MCF 10A (cell line): ENCODE data around the gene INF2. TPM values are rescaled to one million over a fixed set of nuclear protein-coding genes. Genes with fewer than 3 reads are reported as not detected.

Experiments used
- BruUV-seq: library from RNA; stranded (reverse); fragments of 400-500 nt; replicated peaks from 2 replicates; lab custom pipeline; 2021; lab: Mats Ljungman, UMichigan
- CTCF ChIA-PET: fragments of 300-600 bp; sonication (Branson Sonifier 250); formaldehyde crosslinking; extraction: SDS; loops from one replicate; lab custom pipeline; 2021; ENCODE audit warnings: antibody characterized with exemption, inconsistent platforms; lab: Yijun Ruan, JAX
- POLR2A ChIA-PET: fragments of 300-600, 350-650 bp; sonication (Branson Sonifier 250); formaldehyde crosslinking; extraction: SDS; loops from one replicate; lab custom pipeline; 2020; ENCODE audit warnings: antibody characterized with exemption, inconsistent platforms; lab: Yijun Ruan, JAX
- DNase-seq: peaks from one replicate; pipeline ENCODE4 v3.0.0-alpha.2; 2018; ENCODE audit not compliant: unreplicated experiment
- H3K27ac Mint-ChIP-seq: one replicate; pipeline ENCODE4 v1.8.0; 2022; ENCODE audit warnings: mild to moderate bottlenecking, low read depth, mixed read lengths; ENCODE audit not compliant: unreplicated experiment
- H3K27me3 Mint-ChIP-seq: one replicate; pipeline ENCODE4 v1.8.0; 2022; ENCODE audit warnings: mixed read lengths; ENCODE audit not compliant: insufficient read depth, unreplicated experiment
- H3K36me3 Mint-ChIP-seq: one replicate; pipeline ENCODE4 v1.8.0; 2022; ENCODE audit warnings: mild to moderate bottlenecking, moderate library complexity, mixed read lengths; ENCODE audit not compliant: insufficient read depth, unreplicated experiment
- H3K4me1 Mint-ChIP-seq: one replicate; pipeline ENCODE4 v1.8.0; 2022; ENCODE audit warnings: mixed read lengths; ENCODE audit not compliant: insufficient read depth, unreplicated experiment
- H3K4me3 Mint-ChIP-seq: one replicate; pipeline ENCODE4 v1.8.0; 2022; ENCODE audit warnings: mild to moderate bottlenecking, moderate library complexity, mixed read lengths; ENCODE audit not compliant: unreplicated experiment
- H3K9me3 Mint-ChIP-seq: one replicate; pipeline ENCODE4 v1.8.0; 2022; ENCODE audit warnings: mixed read lengths; ENCODE audit not compliant: unreplicated experiment
- CTCF ChIP-seq: fragments of 200-600 bp; IDR thresholded peaks from one replicate; pipeline ENCODE4 v1.8.0; 2022; ENCODE audit warnings: antibody characterized with exemption, mild to moderate bottlenecking; ENCODE audit not compliant: unreplicated experiment
- intact Hi-C: fragments of 100-400 bp; cut with micrococcal nuclease; formaldehyde crosslinking; loops from 2 replicates; pipeline ENCODE4 v1.14.1; 2022
- total RNA-seq: library from RNA; stranded (reverse); gene quantifications from 2 replicates; pipeline ENCODE4 v1.2.3, GENCODE V29; 2022

Gene INF2
- total RNA-seq, 1 experiment from 2014 or later: 102 TPM

- no peaks in the 10 kb centered on the region for H3K27me3 Mint-ChIP-seq
- H3K36me3 Mint-ChIP-seq: peaks cover 6% of the 10 kb centered on the region
- H3K9me3 Mint-ChIP-seq: no peaks in the 10 kb centered on the region
- peaks cover 43% of the 10 kb centered on the region for H3K4me1 Mint-ChIP-seq
- no peak overlapping the region for H3K27ac Mint-ChIP-seq
- ChIA-PET CTCF (interaction anchor here (0.8 kb wide), 1 partner anchor 8 kb away, joined by 3 read pairs; no protein-coding TSS in a partner anchor), POLR2A (no interaction called here)
- no peak for DNase-seq
- BruUV-seq: no TSS peak
- TF ChIP-seq CTCF: no peak
- intact Hi-C loops: no loop called here
- H3K4me3 Mint-ChIP-seq: no peak overlapping the region
These were observed 3.3 kb upstream of the INF2 start for GRCh38 chr14:104685998-104686610.

GRCh38 chr14:104686624-104687517, 2.5 kb upstream of the INF2 start:
- H3K4me1 Mint-ChIP-seq: peaks cover 36% of the 10 kb centered on the region
- peak overlapping the region; percentile 76 for H3K4me3 Mint-ChIP-seq
- CTCF ChIA-PET: interaction anchor here (0.7 to 1.2 kb wide), 4 partner anchors 9 to 594 kb away, joined by 3 to 4 read pairs (median 3); no protein-coding TSS in a partner anchor
- H3K27ac Mint-ChIP-seq: peak overlapping the region; percentile 85
- BruUV-seq: no TSS peak
- no peaks in the 10 kb centered on the region for H3K9me3 Mint-ChIP-seq
- POLR2A ChIA-PET: interaction anchor here (0.6 to 5.1 kb wide), 9 partner anchors 8 to 880 kb away, joined by 3 to 60 read pairs (median 5); partner anchors contain the start of gene SIVA1
- H3K36me3 Mint-ChIP-seq: peaks cover 6% of the 10 kb centered on the region
- intact Hi-C loops: no loop called here
- DNase-seq: no peak
- H3K27me3 Mint-ChIP-seq: no peaks in the 10 kb centered on the region
- TF ChIP-seq CTCF: no peak

DNA sequence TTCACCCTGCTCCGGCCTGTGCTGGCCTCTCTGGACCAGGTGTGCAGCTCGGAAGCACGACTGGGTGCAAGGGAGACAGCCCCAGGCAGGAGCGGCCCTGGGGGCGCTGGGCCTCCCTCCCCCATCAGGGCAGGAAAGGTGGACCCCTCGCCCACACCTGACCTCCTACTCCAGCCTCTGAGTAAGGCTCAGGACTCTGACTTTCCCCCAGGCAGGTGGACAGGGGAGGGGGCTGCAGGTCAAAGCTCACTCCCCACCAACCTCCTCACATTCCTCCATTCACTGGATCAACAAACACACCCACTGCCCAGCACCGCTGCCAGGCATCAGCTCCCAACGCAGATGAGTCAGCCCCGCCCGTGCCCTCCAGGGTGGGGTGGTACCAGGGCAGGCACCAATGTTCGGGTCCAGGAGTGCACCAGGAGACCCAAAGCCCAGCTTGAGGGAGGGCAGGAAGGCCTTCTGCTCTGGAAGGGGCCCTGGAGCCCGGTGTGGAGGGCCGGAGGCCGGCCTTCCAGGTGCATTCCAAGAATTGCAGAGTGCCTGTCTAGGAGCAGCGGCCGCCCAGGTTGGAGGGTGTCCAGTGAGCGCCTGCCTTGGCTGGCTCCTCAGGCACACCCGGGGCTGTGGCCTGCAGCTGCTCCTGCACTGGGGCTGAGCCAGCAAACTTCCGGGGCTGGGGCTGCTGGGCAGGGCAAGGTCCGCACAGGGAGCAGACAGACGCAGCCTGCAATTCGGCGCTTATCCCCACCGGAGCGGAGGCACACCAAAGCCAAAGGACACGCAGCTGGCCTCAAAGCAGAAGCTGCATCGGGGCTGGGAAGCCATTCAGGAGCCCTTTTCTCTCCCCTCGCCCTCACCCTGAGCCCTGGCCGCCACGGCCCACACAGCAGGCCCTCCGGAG, 1.6 kb upstream of the INF2 start:
- ChIA-PET POLR2A (interaction anchor here (0.8 to 5.1 kb wide), 10 partner anchors 9 to 881 kb away, joined by 3 to 60 read pairs (median 6); partner anchors contain the start of gene SIVA1), CTCF (interaction anchor here (0.6 to 1.2 kb wide), 4 partner anchors 61 to 595 kb away, joined by 3 to 4 read pairs (median 3); no protein-coding TSS in a partner anchor)
- Mint-ChIP-seq H3K27me3 (no peaks in the 10 kb centered on the region), H3K27ac (peak overlapping the region; percentile 85), H3K4me3 (peak overlapping the region; percentile 76), H3K9me3 (no peaks in the 10 kb centered on the region), H3K4me1 (peaks cover 27% of the 10 kb centered on the region), H3K36me3 (peaks cover 1% of the 10 kb centered on the region)
- no peak for TF ChIP-seq CTCF
- DNase-seq: peak; percentile 92
- BruUV-seq: no TSS peak
- intact Hi-C loops: loop anchor here (2.0 kb wide), 1 partner anchor 37 kb away; no protein-coding TSS in a partner anchor
